OCI-LY1 (cell line): Measurements from ENCODE around the gene INSYN2A.

Experiments
- H2AFZ ChIP-seq: fragments of 200-600 bp; sonication (generic), shearing (Covaris generic); 2 replicates; pipeline ENCODE4 v1.6.0; 2014; ENCODE audit warnings: antibody characterized with exemption, mild to moderate bottlenecking, low read length
- H3F3A ChIP-seq: fragments of 200-600 bp; sonication (generic), shearing (Covaris generic); 2 replicates; pipeline ENCODE4 v1.6.0; 2014; ENCODE audit warnings: mild to moderate bottlenecking, antibody characterized with exemption, low read length, moderate library complexity; ENCODE audit not compliant: insufficient read depth
- H3K27ac ChIP-seq: fragments of 200-600 bp; sonication (generic); 2 replicates; pipeline ENCODE4 v1.5.1; 2014; ENCODE audit warnings: low read length, mixed run types, mild to moderate bottlenecking, low read depth; ENCODE audit not compliant: poor library complexity, severe bottlenecking
- H3K27me3 ChIP-seq: fragments of 200-600 bp; sonication (generic); 2 replicates; pipeline ENCODE4 v1.6.0; 2014; ENCODE audit warnings: antibody characterized with exemption, mild to moderate bottlenecking, low read length, moderate library complexity; ENCODE audit not compliant: insufficient read depth
- H3K36me3 ChIP-seq: fragments of 200-600 bp; sonication (generic); 2 replicates; pipeline ENCODE4 v1.6.1; 2014; ENCODE audit warnings: mild to moderate bottlenecking, antibody characterized with exemption, low read length, moderate library complexity, mixed read lengths; ENCODE audit not compliant: insufficient read depth
- H3K4me1 ChIP-seq: fragments of 200-600 bp; sonication (generic); 2 replicates; pipeline ENCODE4 v1.5.1; 2014; ENCODE audit warnings: mild to moderate bottlenecking, low read length, moderate library complexity; ENCODE audit not compliant: insufficient read depth, severe bottlenecking
- H3K4me2 ChIP-seq: fragments of 200-600 bp; sonication (generic), shearing (Covaris generic); 2 replicates; pipeline ENCODE4 v1.6.1; 2014; ENCODE audit warnings: low read length
- H3K4me3 ChIP-seq: fragments of 200-600 bp; sonication (generic); 2 replicates; pipeline ENCODE4 v1.5.1; 2014; ENCODE audit warnings: low read length, low read depth, mild to moderate bottlenecking, mixed read lengths; ENCODE audit not compliant: poor library complexity, severe bottlenecking
- H3K79me2 ChIP-seq: fragments of 200-600 bp; shearing (Covaris generic); 2 replicates; pipeline ENCODE4 v1.6.1; 2016; ENCODE audit warnings: mixed run types, low read length, mixed read lengths; ENCODE audit not compliant: insufficient read depth
- H3K9ac ChIP-seq: fragments of 200-600 bp; sonication (generic), shearing (Covaris generic); 2 replicates; pipeline ENCODE4 v1.6.1; 2014; ENCODE audit warnings: mild to moderate bottlenecking, low read length, mixed read lengths
- H3K9me2 ChIP-seq: fragments of 200-600 bp; sonication (generic), shearing (Covaris generic); 2 replicates; pipeline ENCODE4 v1.6.1; 2014; ENCODE audit warnings: low read depth, mild to moderate bottlenecking, low read length, mixed read lengths
- H3K9me3 ChIP-seq: fragments of 200-600 bp; shearing (Covaris generic); 2 replicates; pipeline ENCODE4 v1.6.1; 2014; ENCODE audit warnings: low read length, mixed read lengths
- H4K20me1 ChIP-seq: fragments of 200-600 bp; sonication (generic), shearing (Covaris generic); 2 replicates; pipeline ENCODE4 v1.6.0; 2016; ENCODE audit warnings: mild to moderate bottlenecking, low read length; ENCODE audit not compliant: insufficient read depth
- EZH2 ChIP-seq: fragments of 200-600 bp; sonication (generic), shearing (Covaris generic); IDR thresholded peaks from 2 replicates; pipeline ENCODE4 v1.8.0; 2017; ENCODE audit warnings: borderline replicate concordance, mixed run types, mild to moderate bottlenecking, antibody characterized with exemption, low read length, moderate library complexity, mixed read lengths
- TF ChIP-seq, protein P1 (sequence below): fragments of 200-600 bp; sonication (generic), shearing (Covaris generic); IDR thresholded peaks from 2 replicates; pipeline ENCODE4 v1.5.1; 2017; ENCODE audit warnings: mild to moderate bottlenecking, antibody characterized with exemption, low read length, moderate library complexity, mixed read lengths

INSYN2A gene

DNA sequence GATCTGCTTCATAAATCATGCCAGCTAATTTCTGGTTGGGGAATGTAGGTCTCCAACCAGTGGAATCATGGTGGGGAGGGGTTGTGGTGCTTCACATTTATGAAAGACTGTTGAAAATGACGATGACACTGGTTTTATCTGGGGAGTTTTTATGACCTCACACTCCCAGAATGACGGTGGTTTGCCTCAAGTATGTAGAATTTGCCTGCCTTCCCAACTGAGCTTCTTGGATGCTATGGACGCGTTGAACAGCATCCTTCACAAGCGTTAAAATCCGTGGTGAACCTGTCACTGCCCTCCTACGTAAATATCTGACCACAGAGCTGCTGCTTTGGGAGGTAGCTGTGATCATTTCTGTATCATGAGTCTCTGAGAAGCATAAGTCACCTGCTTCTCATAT is 3.3 kb downstream of the INSYN2A start:
- Histone ChIP-seq H3K4me1 (no peaks in the 10 kb centered on the region), H3K9ac (no peak overlapping the region), H3K9me3 (no peaks in the 10 kb centered on the region), H3K79me2 (no peaks in the 10 kb centered on the region), H3K27ac (no peak overlapping the region), H3F3A (no peaks in the 10 kb centered on the region), H3K9me2 (no peaks in the 10 kb centered on the region), H3K4me3 (no peak overlapping the region), H3K4me2 (no peak overlapping the region), H2AFZ (no peak overlapping the region), H4K20me1 (no peaks in the 10 kb centered on the region), H3K27me3 (no peaks in the 10 kb centered on the region), H3K36me3 (no peaks in the 10 kb centered on the region)
- TF ChIP-seq, protein P1, sequence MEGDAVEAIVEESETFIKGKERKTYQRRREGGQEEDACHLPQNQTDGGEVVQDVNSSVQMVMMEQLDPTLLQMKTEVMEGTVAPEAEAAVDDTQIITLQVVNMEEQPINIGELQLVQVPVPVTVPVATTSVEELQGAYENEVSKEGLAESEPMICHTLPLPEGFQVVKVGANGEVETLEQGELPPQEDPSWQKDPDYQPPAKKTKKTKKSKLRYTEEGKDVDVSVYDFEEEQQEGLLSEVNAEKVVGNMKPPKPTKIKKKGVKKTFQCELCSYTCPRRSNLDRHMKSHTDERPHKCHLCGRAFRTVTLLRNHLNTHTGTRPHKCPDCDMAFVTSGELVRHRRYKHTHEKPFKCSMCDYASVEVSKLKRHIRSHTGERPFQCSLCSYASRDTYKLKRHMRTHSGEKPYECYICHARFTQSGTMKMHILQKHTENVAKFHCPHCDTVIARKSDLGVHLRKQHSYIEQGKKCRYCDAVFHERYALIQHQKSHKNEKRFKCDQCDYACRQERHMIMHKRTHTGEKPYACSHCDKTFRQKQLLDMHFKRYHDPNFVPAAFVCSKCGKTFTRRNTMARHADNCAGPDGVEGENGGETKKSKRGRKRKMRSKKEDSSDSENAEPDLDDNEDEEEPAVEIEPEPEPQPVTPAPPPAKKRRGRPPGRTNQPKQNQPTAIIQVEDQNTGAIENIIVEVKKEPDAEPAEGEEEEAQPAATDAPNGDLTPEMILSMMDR, result no peak
- no peak for TF ChIP-seq EZH2

DNA sequence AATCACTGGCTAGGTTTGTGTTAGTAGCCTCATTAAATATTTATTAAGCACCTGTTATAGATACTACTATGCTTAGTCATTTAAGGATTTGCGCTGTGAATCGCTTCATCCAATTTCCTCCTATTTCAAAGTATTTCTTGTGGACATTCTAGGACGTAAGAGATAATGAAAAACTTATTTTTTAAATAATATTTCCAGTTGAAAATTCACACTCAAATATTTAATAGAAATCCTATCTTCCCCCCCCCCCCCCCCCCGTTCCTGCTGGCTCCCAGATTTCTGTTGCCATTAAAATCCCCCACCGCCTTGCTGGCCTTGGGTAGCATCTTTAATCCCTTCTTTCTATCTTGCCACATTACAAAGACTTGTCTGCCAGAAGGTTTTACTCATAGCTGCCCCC is 6.0 kb downstream of the INSYN2A start:
- Histone ChIP-seq H4K20me1 (no peaks in the 10 kb centered on the region), H3K4me3 (no peak overlapping the region), H3K9ac (no peak overlapping the region), H3K9me3 (no peaks in the 10 kb centered on the region), H3K36me3 (no peaks in the 10 kb centered on the region), H3F3A (no peaks in the 10 kb centered on the region), H3K9me2 (no peaks in the 10 kb centered on the region), H3K4me1 (no peaks in the 10 kb centered on the region), H2AFZ (no peak overlapping the region), H3K4me2 (no peak overlapping the region), H3K27me3 (no peaks in the 10 kb centered on the region), H3K27ac (no peak overlapping the region), H3K79me2 (no peaks in the 10 kb centered on the region)
- TF ChIP-seq, protein P1, result no peak
- no peak for TF ChIP-seq EZH2

DNA sequence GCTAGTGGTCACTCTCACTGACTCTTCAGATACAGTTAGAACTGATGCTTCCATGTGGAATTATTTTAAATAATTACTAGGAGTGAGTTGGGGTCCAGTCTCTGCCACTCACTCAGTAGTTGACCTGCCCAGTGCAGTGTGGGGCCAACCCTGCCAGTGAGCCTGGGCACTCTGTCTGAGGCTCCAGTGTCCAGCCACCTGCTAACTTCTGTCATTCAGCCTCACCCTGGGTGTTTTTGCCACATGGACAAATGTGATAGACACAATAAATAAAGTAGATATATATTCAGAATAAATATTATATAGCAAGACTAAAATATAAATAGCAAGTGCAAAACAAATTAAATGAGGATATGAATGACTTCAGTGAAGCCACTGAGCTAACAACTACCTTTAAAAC is 7.2 kb downstream of the INSYN2A start:
- Histone ChIP-seq H3K27ac (no peak overlapping the region), H3K79me2 (no peaks in the 10 kb centered on the region), H3K36me3 (no peaks in the 10 kb centered on the region), H3K9ac (no peak overlapping the region), H3K4me1 (no peaks in the 10 kb centered on the region), H3K9me2 (no peaks in the 10 kb centered on the region), H3F3A (no peaks in the 10 kb centered on the region), H3K4me3 (no peak overlapping the region), H4K20me1 (no peaks in the 10 kb centered on the region), H3K9me3 (no peaks in the 10 kb centered on the region), H3K4me2 (no peak overlapping the region), H3K27me3 (no peaks in the 10 kb centered on the region), H2AFZ (no peak overlapping the region)
- TF ChIP-seq, protein P1, result no peak
- no peak for TF ChIP-seq EZH2
